ENCODE measurements around the gene SP8. TPM values are rescaled to one million over a fixed set of nuclear protein-coding genes. Genes with fewer than 3 reads are reported as not detected.
"Not testable (repeated sequence)": the region's sequence is repeated elsewhere in the genome, so short reads cannot be mapped to it uniquely, and the experiment has no call there.

Gene SP8
- total RNA-seq (not detected), polyA plus RNA-seq (not detected)
- long read RNA-seq, donor 1 = 0 reads
- long read RNA-seq, donor 2 = 0 reads
- long read RNA-seq, donor 3 = 0 reads
- long read RNA-seq, donor 4 = 0 reads
- long read RNA-seq, donor 5 = 0 reads
- long read RNA-seq, donor 6 = 0 reads
- long read RNA-seq, donor 7 = 0 reads
- long read RNA-seq, donor 8 = 0 reads
- long read RNA-seq, donor 9 = 0 reads
- long read RNA-seq, donor 10 = 0 reads

- Histone ChIP-seq H3K9me3 (peaks cover 0 to 11% (median 0%) of the 10 kb centered on the region in 4 donors), H3K27me3 (peaks cover 53 to 100% (median 99%) of the 10 kb centered on the region in 3 donors), H3K36me3 (no peaks in the 10 kb centered on the region), H3K27ac (no peak within 1 kb of the TSS), H3K4me3 (peak within 1 kb of the TSS; percentile 22 to 47 (median 30)), H3K4me1 (peaks cover 34 to 43% (median 41%) of the 10 kb centered on the region in 4 donors)
- intact Hi-C loops (cut with DNase I; ENCODE audit: low total_unique reads) = no loop called here
- DNase-seq = peak in 1 of 2 donors; percentile 77
- no peak for TF ChIP-seq EP300 (IDR thresholded peaks at IDR 0.05)
- TF ChIP-seq POLR2A (IDR thresholded peaks at IDR 0.05) = no peak
- TF ChIP-seq, protein P1, sequence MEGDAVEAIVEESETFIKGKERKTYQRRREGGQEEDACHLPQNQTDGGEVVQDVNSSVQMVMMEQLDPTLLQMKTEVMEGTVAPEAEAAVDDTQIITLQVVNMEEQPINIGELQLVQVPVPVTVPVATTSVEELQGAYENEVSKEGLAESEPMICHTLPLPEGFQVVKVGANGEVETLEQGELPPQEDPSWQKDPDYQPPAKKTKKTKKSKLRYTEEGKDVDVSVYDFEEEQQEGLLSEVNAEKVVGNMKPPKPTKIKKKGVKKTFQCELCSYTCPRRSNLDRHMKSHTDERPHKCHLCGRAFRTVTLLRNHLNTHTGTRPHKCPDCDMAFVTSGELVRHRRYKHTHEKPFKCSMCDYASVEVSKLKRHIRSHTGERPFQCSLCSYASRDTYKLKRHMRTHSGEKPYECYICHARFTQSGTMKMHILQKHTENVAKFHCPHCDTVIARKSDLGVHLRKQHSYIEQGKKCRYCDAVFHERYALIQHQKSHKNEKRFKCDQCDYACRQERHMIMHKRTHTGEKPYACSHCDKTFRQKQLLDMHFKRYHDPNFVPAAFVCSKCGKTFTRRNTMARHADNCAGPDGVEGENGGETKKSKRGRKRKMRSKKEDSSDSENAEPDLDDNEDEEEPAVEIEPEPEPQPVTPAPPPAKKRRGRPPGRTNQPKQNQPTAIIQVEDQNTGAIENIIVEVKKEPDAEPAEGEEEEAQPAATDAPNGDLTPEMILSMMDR (IDR thresholded peaks at IDR 0.05) = no peak
- TF ChIP-seq POLR2AphosphoS5 (IDR thresholded peaks at IDR 0.05) = no peak
- WGBS, 5 donors = 2 to 9% (median 6%) methylated on average over 50 of the region's 50 CpGs
Observed at GRCh38 chr7:20786779-20787659, at the start of gene SP8. SP8 (minus strand) TSS chr7:20786886; CDS start chr7:20786798, 88 bp downstream.

DNA sequence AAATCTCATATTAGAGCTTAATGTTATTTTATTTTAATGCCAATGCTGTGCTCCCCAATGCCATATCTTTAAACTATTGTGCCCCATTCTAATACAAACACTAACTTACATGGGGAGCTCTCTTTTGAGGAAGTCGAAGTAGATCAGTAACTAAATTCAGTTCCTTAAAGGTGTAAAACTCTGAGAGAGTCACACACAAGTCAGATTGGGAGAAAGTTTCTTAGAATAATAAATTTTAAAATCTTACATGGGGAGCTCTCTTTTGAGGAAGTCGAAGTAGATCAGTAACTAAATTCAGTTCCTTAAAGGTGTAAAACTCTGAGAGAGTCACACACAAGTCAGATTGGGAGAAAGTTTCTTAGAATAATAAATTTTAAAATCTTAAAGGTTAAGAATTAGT, 49.7 kb upstream of the SP8 start:
- H3K4me1 ChIP-seq; intact Hi-C loops (cut with DNase I; ENCODE audit: low total_unique reads); H3K9me3 ChIP-seq; H3K27me3 ChIP-seq; H3K36me3 ChIP-seq; DNase-seq; H3K27ac ChIP-seq; H3K4me3 ChIP-seq: not testable (repeated sequence)
- WGBS, 5 donors = 47 to 65% (median 55%) methylated on average over 2 of the region's 2 CpGs

- intact Hi-C loops (cut with DNase I; ENCODE audit: low total_unique reads) = no loop called here
- H3K27ac ChIP-seq = no peak overlapping the region
- H3K4me1 ChIP-seq = no peaks in the 10 kb centered on the region
- DNase-seq = no peak
- H3K27me3 ChIP-seq = peaks cover 0 to 7% (median 0%) of the 10 kb centered on the region in 3 donors
- no peak overlapping the region for H3K4me3 ChIP-seq
- H3K9me3 ChIP-seq = no peaks in the 10 kb centered on the region
- H3K36me3 ChIP-seq = no peaks in the 10 kb centered on the region
- 80 to 90% (median 89%) methylated on average over 14 to 15 of the region's 15 CpGs for WGBS, 5 donors
- TF ChIP-seq POLR2A (IDR thresholded peaks at IDR 0.05) (no peak), POLR2AphosphoS5 (IDR thresholded peaks at IDR 0.05) (no peak), EP300 (IDR thresholded peaks at IDR 0.05) (no peak)
- TF ChIP-seq, protein P1 (IDR thresholded peaks at IDR 0.05) = no peak
Observed at GRCh38 chr7:20835111-20835750, 48.5 kb upstream of the SP8 start.

DNA sequence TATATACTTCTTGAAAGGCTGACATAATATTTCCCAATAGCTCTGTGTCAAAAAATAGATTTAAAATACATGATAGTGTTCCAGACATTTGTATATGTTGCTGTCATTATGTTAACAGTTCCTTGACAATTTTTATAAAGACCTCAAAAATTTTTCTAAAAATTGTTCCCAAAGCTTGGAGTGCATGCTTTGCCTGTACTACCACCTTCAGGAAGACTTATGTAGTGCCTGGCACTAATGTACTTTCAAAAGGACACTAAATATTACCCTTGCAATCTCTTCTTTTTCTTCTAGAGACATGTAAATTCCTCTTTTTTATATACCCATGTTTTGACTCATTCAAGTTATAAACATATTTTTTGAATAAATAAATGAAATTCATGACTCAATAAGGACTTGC, 48.0 kb upstream of the SP8 start:
- H3K9me3 ChIP-seq = no peaks in the 10 kb centered on the region
- peaks cover 0 to 7% (median 0%) of the 10 kb centered on the region in 3 donors for H3K27me3 ChIP-seq
- intact Hi-C loops (cut with DNase I; ENCODE audit: low total_unique reads) = no loop called here
- TF ChIP-seq, protein P1 (IDR thresholded peaks at IDR 0.05) = no peak
- TF ChIP-seq POLR2A (IDR thresholded peaks at IDR 0.05) = no peak
- no peak for TF ChIP-seq POLR2AphosphoS5 (IDR thresholded peaks at IDR 0.05)
- TF ChIP-seq EP300 (IDR thresholded peaks at IDR 0.05) = no peak
- no peaks in the 10 kb centered on the region for H3K36me3 ChIP-seq
- DNase-seq = no peak
- H3K27ac ChIP-seq = no peak overlapping the region
- no peaks in the 10 kb centered on the region for H3K4me1 ChIP-seq
- H3K4me3 ChIP-seq = no peak overlapping the region

Data from stomach (tissue), 19 donors.